ENCODE results near the gene HPD. TPM values are rescaled to one million over a fixed set of nuclear protein-coding genes. Genes with fewer than 3 reads are reported as not detected.
"Not testable (repeated sequence)": the region's sequence is repeated elsewhere in the genome, so short reads cannot be mapped to it uniquely, and the experiment has no call there.

HPD gene
- total RNA-seq, 6 experiments from 2014 or later, result 649 to 1,803 (median 1,080) TPM

GRCh38 chr12:121889274-121889624, 30.6 kb upstream of the HPD start:
- no peak for TF ChIP-seq POLR2A (IDR thresholded peaks at IDR 0.05)
- TF ChIP-seq CTCF (IDR thresholded peaks at IDR 0.05), result no peak
- H3K9me3 ChIP-seq, result no peaks in the 10 kb centered on the region
- H3K4me3 ChIP-seq, result peak overlapping the region; percentile 90 to 92 (median 91)
- no peaks in the 10 kb centered on the region for H3K27me3 ChIP-seq
- ATAC-seq (no peak), DNase-seq (no peak)
- peaks cover 0 to 2% (median 0%) of the 10 kb centered on the region in 4 donors for H3K36me3 ChIP-seq
- 3% methylated on average over 7 of the region's 7 CpGs for WGBS (ENCODE audit: insufficient coverage, low coverage, low lambda C conversion rate, missing lambda C conversion rate)
- peak overlapping the region; percentile 91 to 95 (median 92) for H3K27ac ChIP-seq
- intact Hi-C loops (cut with DNase I), result loop anchor here in 1 of 2 donors (5.0 to 10.0 kb wide), 2 partner anchors 47 to 84 kb away; partner anchors contain the start of gene SETD1B
- H3K4me1 ChIP-seq, result peaks cover 0 to 12% (median 4%) of the 10 kb centered on the region in 4 donors

GRCh38 chr12:121888478-121889273, 30.0 kb upstream of the HPD start, which contains the start of gene PSMD9:
Gene PSMD9, plus strand, starts transcription at chr12:121888790. Its CDS starts 67 bp downstream, at chr12:121888857.
- H3K27me3 ChIP-seq, result no peaks in the 10 kb centered on the region
- H3K4me3 ChIP-seq, result peak within 1 kb of the TSS; percentile 90 to 92 (median 91)
- H3K9me3 ChIP-seq, result no peaks in the 10 kb centered on the region
- DNase-seq, result peak; percentile 98
- 0% methylated on average over 14 of the region's 67 CpGs for WGBS (ENCODE audit: insufficient coverage, low coverage, low lambda C conversion rate, missing lambda C conversion rate)
- peak; percentile 97 to 98 (median 98) for ATAC-seq
- TF ChIP-seq CTCF (IDR thresholded peaks at IDR 0.05) (peak; percentile 63 to 73 (median 66)), POLR2A (IDR thresholded peaks at IDR 0.05) (peak; percentile 82)
- no peaks in the 10 kb centered on the region for H3K36me3 ChIP-seq
- peaks cover 0 to 11% (median 2%) of the 10 kb centered on the region in 4 donors for H3K4me1 ChIP-seq
- intact Hi-C loops (cut with DNase I), result loop anchor here in 1 of 2 donors (5.0 to 10.0 kb wide), 2 partner anchors 46 to 84 kb away; partner anchors contain the start of gene SETD1B
- H3K27ac ChIP-seq, result peak within 1 kb of the TSS; percentile 91 to 95 (median 92)

- Histone ChIP-seq H3K4me1 (peaks cover 0 to 16% (median 0%) of the 10 kb centered on the region in 4 donors), H3K9me3 (no peaks in the 10 kb centered on the region), H3K27me3 (no peaks in the 10 kb centered on the region), H3K27ac (peak overlapping the region; percentile 30 to 95 (median 91)), H3K36me3 (no peaks in the 10 kb centered on the region), H3K4me3 (peak overlapping the region; percentile 90 to 92 (median 91))
- DNase-seq, result no peak
- TF ChIP-seq CTCF (IDR thresholded peaks at IDR 0.05), result no peak
- TF ChIP-seq POLR2A (IDR thresholded peaks at IDR 0.05), result no peak
- ATAC-seq, result no peak
- intact Hi-C loops (cut with DNase I), result loop anchor here in 1 of 2 donors (5.0 to 10.0 kb wide), 2 partner anchors 46 to 83 kb away; partner anchors contain the start of gene SETD1B
- WGBS (ENCODE audit: insufficient coverage, low coverage, low lambda C conversion rate, missing lambda C conversion rate), result 39% methylated on average over 6 of the region's 6 CpGs
These were observed 29.4 kb upstream of the HPD start for GRCh38 chr12:121888083-121888477.

GRCh38 chr12:121885129-121885528, 26.5 kb upstream of the HPD start:
- H3K9me3 ChIP-seq, H3K36me3 ChIP-seq, DNase-seq, H3K4me3 ChIP-seq, H3K27ac ChIP-seq, ATAC-seq, H3K27me3 ChIP-seq: not testable (repeated sequence)
- 81% methylated on average over 10 of the region's 11 CpGs for WGBS (ENCODE audit: insufficient coverage, low coverage, low lambda C conversion rate, missing lambda C conversion rate)
- peaks cover 0 to 22% (median 0%) of the 10 kb centered on the region in 4 donors for H3K4me1 ChIP-seq
- intact Hi-C loops (cut with DNase I), result loop anchor here in 1 of 2 donors (5.0 to 10.0 kb wide), 2 partner anchors 43 to 80 kb away; partner anchors contain the start of gene SETD1B

GRCh38 chr12:121883315-121883660, 24.6 kb upstream of the HPD start:
- DNase-seq (peak in 1 of 3 donors; percentile 66), ATAC-seq (peak; percentile 70 to 94 (median 80))
- H3K4me3 ChIP-seq, result no peak overlapping the region
- H3K27ac ChIP-seq, result peak overlapping the region in 1 of 3 donors; percentile 43
- TF ChIP-seq CTCF (IDR thresholded peaks at IDR 0.05) (no peak), POLR2A (IDR thresholded peaks at IDR 0.05) (no peak)
- H3K9me3 ChIP-seq, result no peaks in the 10 kb centered on the region
- peaks cover 0 to 13% (median 0%) of the 10 kb centered on the region in 4 donors for H3K4me1 ChIP-seq
- H3K27me3 ChIP-seq, result no peaks in the 10 kb centered on the region
- intact Hi-C loops (cut with DNase I), result loop anchor here in 1 of 2 donors (10.0 kb wide), 1 partner anchor 78 kb away; the partner anchor contains the start of gene SETD1B
- no peaks in the 10 kb centered on the region for H3K36me3 ChIP-seq
- WGBS (ENCODE audit: insufficient coverage, low coverage, low lambda C conversion rate, missing lambda C conversion rate), result 25% methylated on average over 2 of the region's 4 CpGs

- 50% methylated on average over 7 of the region's 8 CpGs for WGBS (ENCODE audit: insufficient coverage, low coverage, low lambda C conversion rate, missing lambda C conversion rate)
These were observed 17.4 kb upstream of the HPD start for GRCh38 chr12:121876080-121876447.

More at GRCh38 chr12:121876080-121876447, 17.4 kb upstream of the HPD start:
- H3K4me3 ChIP-seq; H3K36me3 ChIP-seq; intact Hi-C loops (cut with DNase I); H3K9me3 ChIP-seq; DNase-seq; ATAC-seq; H3K27me3 ChIP-seq: not testable (repeated sequence)
- Histone ChIP-seq H3K27ac (peak overlapping the region; percentile 77 to 98 (median 83)), H3K4me1 (peaks cover 0 to 33% (median 9%) of the 10 kb centered on the region in 4 donors)
